ENCODE data around the gene CDH23. TPM values are rescaled to one million over a fixed set of nuclear protein-coding genes. Genes with fewer than 3 reads are reported as not detected.

The CDH23 gene
- total and polyA plus RNA-seq, 7 donors = 1.00 to 3.8 (median 1.9) TPM

GRCh38 chr10:71761105-71761511 lies 364.4 kb downstream of the CDH23 start:
- Histone ChIP-seq H3K9me3 (no peaks in the 10 kb centered on the region), H3K27me3 (ENCODE audit: insufficient read depth in 3 of 3, low read length in 2 of 3) (no peaks in the 10 kb centered on the region), H3K4me1 (peaks cover 62% of the 10 kb centered on the region), H3K4me3 (peak overlapping the region; percentile 28), H3K27ac (peak overlapping the region; percentile 21), H3K36me3 (ENCODE audit: insufficient read depth in 1 of 2, low read depth in 1 of 2) (peaks cover 2 to 12% of the 10 kb centered on the region in 2 donors)
- intact Hi-C loops (cut with DNase I) = no loop called here
- ATAC-seq (no peak), DNase-seq (no peak)
- WGBS, 3 donors = 91 to 97% (median 92%) methylated on average over 3 of the region's 3 CpGs
- TF ChIP-seq CTCF (IDR thresholded peaks at IDR 0.05) = no peak

- Histone ChIP-seq H3K36me3 (ENCODE audit: insufficient read depth in 1 of 2, low read depth in 1 of 2) (peaks cover 2 to 12% of the 10 kb centered on the region in 2 donors), H3K27me3 (ENCODE audit: insufficient read depth in 3 of 3, low read length in 2 of 3) (no peaks in the 10 kb centered on the region), H3K4me1 (peaks cover 62% of the 10 kb centered on the region), H3K27ac (peak overlapping the region; percentile 21), H3K4me3 (peak overlapping the region; percentile 28), H3K9me3 (no peaks in the 10 kb centered on the region)
- DNase-seq (no peak), ATAC-seq (peak in 1 of 4 donors; percentile 64)
- intact Hi-C loops (cut with DNase I) = no loop called here
- WGBS, 3 donors = 68 to 75% (median 74%) methylated on average over 26 of the region's 26 CpGs
- TF ChIP-seq CTCF (IDR thresholded peaks at IDR 0.05) = no peak
Measured at GRCh38 chr10:71761541-71762113, 364.9 kb downstream of the CDH23 start.

- no peaks in the 10 kb centered on the region for H3K27me3 ChIP-seq (ENCODE audit: insufficient read depth in 3 of 3, low read length in 2 of 3)
- intact Hi-C loops (cut with DNase I) = no loop called here
- no peaks in the 10 kb centered on the region for H3K9me3 ChIP-seq
- TF ChIP-seq CTCF (IDR thresholded peaks at IDR 0.05) = no peak
- H3K4me1 ChIP-seq = peaks cover 62% of the 10 kb centered on the region
- peaks cover 2 to 12% of the 10 kb centered on the region in 2 donors for H3K36me3 ChIP-seq (ENCODE audit: insufficient read depth in 1 of 2, low read depth in 1 of 2)
- ATAC-seq (no peak), DNase-seq (no peak)
- 85 to 86% (median 86%) methylated on average over 5 of the region's 5 CpGs for WGBS, 3 donors
- no peak overlapping the region for H3K27ac ChIP-seq
- no peak overlapping the region for H3K4me3 ChIP-seq
Measured at GRCh38 chr10:71762324-71762723, 365.6 kb downstream of the CDH23 start.

DNA sequence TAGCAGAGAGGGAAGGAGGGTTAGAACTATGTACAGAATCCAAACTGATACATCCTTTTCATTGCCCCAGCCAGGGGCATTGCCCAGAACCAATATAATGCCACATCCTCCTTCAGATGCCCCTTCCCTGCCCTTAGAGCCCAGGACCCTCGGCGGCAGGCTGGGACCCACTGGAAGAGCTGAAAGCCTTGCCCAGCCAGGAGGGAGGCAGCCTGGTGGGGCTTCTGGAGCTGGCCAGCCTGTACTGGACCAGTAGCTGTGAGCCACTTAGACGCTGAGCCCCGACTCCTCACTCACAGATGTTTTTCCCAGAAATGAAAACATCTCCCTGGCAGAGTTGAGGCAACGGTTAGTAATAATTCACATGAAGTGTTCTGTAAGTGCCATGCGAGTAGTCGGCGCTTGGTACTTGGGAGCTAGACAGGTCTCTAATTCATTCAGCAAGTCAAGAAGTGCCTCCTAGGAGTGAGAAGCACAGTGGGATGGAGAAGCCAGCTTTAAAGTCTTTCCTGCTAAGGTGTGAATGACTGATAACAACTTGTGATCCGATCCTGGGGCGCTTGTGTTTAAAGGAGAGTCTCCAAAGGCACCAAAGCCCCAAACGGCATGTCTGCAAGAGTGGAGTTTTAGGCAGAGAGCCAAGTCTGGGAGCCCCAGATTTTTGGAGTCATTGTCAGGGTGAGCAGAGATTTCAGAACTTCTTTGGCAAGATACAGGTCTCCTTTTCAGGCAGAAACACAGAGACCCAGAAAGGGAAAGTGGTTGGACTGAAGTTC lies 366.8 kb downstream of the CDH23 start:
- H3K4me3 ChIP-seq = no peak overlapping the region
- H3K4me1 ChIP-seq = peaks cover 68% of the 10 kb centered on the region
- H3K36me3 ChIP-seq (ENCODE audit: insufficient read depth in 1 of 2, low read depth in 1 of 2) = peaks cover 2 to 12% of the 10 kb centered on the region in 2 donors
- H3K9me3 ChIP-seq = no peaks in the 10 kb centered on the region
- TF ChIP-seq CTCF (IDR thresholded peaks at IDR 0.05) = no peak
- no peaks in the 10 kb centered on the region for H3K27me3 ChIP-seq (ENCODE audit: insufficient read depth in 3 of 3, low read length in 2 of 3)
- 54 to 72% (median 60%) methylated on average over 11 of the region's 11 CpGs for WGBS, 3 donors
- ATAC-seq = no peak
- no peak for DNase-seq
- intact Hi-C loops (cut with DNase I) = no loop called here
- H3K27ac ChIP-seq = no peak overlapping the region

All from psoas muscle (tissue), 8 donors.